HL-60 (cell line): Measurements from ENCODE around the gene APPBP2.
A peak's percentile ranks its signal among the peaks of the same experiment; 100 is the strongest.

ENCODE experiments used
- DNase-seq, 2 experiments: peaks; one replicate each; pipeline ENCODE4 v3.0.0-alpha.2; 2010 to 2020; ENCODE audit warnings: low read depth in 1 of 2, low spot score in 1 of 2
- H3K27ac ChIP-seq: fragments of 250-450 bp; sonication (Bioruptor Pico); replicated peaks from 2 replicates; pipeline ENCODE4 v1.5.1; 2020; ENCODE audit warnings: mild to moderate bottlenecking, moderate library complexity
- H3K27me3 ChIP-seq: fragments of 250-450 bp; sonication (Bioruptor Pico); 2 replicates; pipeline ENCODE4 v1.5.1; 2021; ENCODE audit warnings: mild to moderate bottlenecking, moderate library complexity; ENCODE audit not compliant: insufficient read depth, poor library complexity, severe bottlenecking
- H3K4me3 ChIP-seq: replicated peaks from 2 replicates; pipeline ENCODE4 v1.5.1; 2011; ENCODE audit warnings: mild to moderate bottlenecking, control low read depth, low read length; ENCODE audit not compliant: insufficient read depth
- CTCF ChIP-seq: IDR thresholded peaks from one replicate; pipeline ENCODE4 v1.5.1; 2011; ENCODE audit warnings: low read length, control low read depth, inconsistent platforms; ENCODE audit not compliant: insufficient read depth
- GABPA ChIP-seq: IDR thresholded peaks from 2 replicates; pipeline ENCODE4 v1.6.1; 2012; ENCODE audit warnings: low read depth
- POLR2AphosphoS5 ChIP-seq: IDR thresholded peaks from 2 replicates; pipeline ENCODE4 v1.6.1; 2012; ENCODE audit warnings: low read depth
- REST ChIP-seq: IDR thresholded peaks from 2 replicates; pipeline ENCODE4 v1.6.1; 2012; ENCODE audit warnings: low read depth; ENCODE audit not compliant: insufficient replicate concordance
- SPI1 ChIP-seq: IDR thresholded peaks from 2 replicates; pipeline ENCODE4 v1.6.1; 2012; ENCODE audit warnings: low read depth, mild to moderate bottlenecking, borderline replicate concordance

The APPBP2 gene

GRCh38 chr17:60506312-60506711, 19.7 kb downstream of the APPBP2 start:
- no peak overlapping the region for H3K27ac ChIP-seq
- no peak for DNase-seq
- H3K27me3 ChIP-seq, result no peaks in the 10 kb centered on the region
- no peak overlapping the region for H3K4me3 ChIP-seq
- TF ChIP-seq GABPA (no peak), SPI1 (peak; percentile 68)

GRCh38 chr17:60502145-60502544, 23.9 kb downstream of the APPBP2 start:
- Histone ChIP-seq H3K4me3 (no peak overlapping the region), H3K27me3 (no peaks in the 10 kb centered on the region), H3K27ac (no peak overlapping the region)
- no peak for DNase-seq
- TF ChIP-seq CTCF (no peak), GABPA (no peak), POLR2AphosphoS5 (no peak), SPI1 (no peak), REST (no peak)

- TF ChIP-seq GABPA, result no peak
- no peak for TF ChIP-seq REST
- no peak for TF ChIP-seq POLR2AphosphoS5
- no peak for TF ChIP-seq CTCF
- TF ChIP-seq SPI1, result no peak
Measured at GRCh38 chr17:60501589-60501988, 24.5 kb downstream of the APPBP2 start.

GRCh38 chr17:60496041-60496440, 30.0 kb downstream of the APPBP2 start:
- no peak overlapping the region for H3K27ac ChIP-seq
- TF ChIP-seq SPI1 (no peak), CTCF (no peak), REST (no peak), GABPA (no peak), POLR2AphosphoS5 (no peak)
- DNase-seq, result no peak
- H3K4me3 ChIP-seq, result no peak overlapping the region
- no peaks in the 10 kb centered on the region for H3K27me3 ChIP-seq

More at GRCh38 chr17:60501589-60501988, 24.5 kb downstream of the APPBP2 start:
- no peak for DNase-seq
- Histone ChIP-seq H3K27ac (no peak overlapping the region), H3K4me3 (no peak overlapping the region), H3K27me3 (no peaks in the 10 kb centered on the region)
